ENCODE measurements around the gene BCKDK. TPM values are rescaled to one million over a fixed set of nuclear protein-coding genes. Genes with fewer than 3 reads are reported as not detected.

BCKDK gene
- total and polyA plus RNA-seq, 2 of the 13 experiments (the other 11 are each of a cell fraction or from before 2014, with no cell fraction given): 24.9 to 42.6 TPM

DNA sequence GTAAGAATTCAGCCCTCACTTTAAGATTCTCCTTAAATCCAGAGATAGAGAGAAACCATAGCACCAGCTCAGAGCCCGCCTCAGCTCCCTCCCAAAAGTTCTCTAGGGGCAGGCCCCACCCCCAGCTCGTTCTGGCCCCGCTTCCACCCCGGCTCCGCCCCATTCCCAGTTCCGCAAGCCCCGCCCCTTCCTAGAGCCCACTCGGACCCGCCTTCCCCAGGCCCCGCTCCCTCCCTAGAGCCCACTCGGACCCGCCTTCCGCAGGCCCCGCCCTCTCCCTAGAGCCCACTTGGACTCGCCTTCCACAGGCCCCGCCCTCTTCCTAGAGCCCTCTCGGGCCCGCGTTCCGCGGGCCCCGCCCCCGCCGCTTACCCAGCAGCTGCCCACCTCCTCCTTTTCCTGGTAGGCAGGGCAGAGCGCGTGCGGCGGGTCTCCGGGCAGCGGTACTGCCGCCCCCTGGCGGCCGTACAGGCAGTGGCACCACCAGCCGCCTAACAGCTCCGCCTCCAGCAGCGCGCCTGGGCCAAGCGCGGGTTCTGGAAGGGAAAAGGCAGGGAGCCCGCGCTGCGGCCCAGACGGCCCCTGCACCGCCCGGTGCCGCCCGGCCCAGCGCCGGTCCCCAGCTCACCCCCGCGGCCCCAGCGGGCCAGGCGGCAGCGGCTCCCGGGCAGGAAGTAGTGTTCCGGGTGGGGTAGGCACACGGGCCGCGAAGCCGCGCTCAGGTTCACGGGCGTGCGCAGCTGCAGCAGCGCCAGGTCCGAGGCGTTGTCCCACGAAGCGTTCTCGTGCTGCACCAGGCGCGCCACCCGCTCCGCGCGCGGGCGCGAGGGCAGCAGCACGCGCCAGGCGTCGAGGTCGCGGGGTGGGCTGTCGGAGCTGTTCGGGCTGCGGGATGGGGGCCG is 34.2 kb downstream of the BCKDK start (continued):
- TF ChIP-seq RERE (CRISPR knock-in tag; IDR thresholded peaks at IDR 0.05; ENCODE audit: low read depth): no peak
- no peak for TF ChIP-seq ZNF704 (CRISPR knock-in tag; IDR thresholded peaks at IDR 0.05; ENCODE audit: borderline replicate concordance)
- no peak; the same call in 1 of the 2 replicates for TF ChIP-seq CREM (IDR thresholded peaks at IDR 0.05)
- TF ChIP-seq CREM (CRISPR knock-in tag; IDR thresholded peaks at IDR 0.05): no peak
- peak; percentile 32; the same call in 1 of the 2 replicates for TF ChIP-seq SIN3B (IDR thresholded peaks at IDR 0.05; ENCODE audit: low read length)
- 0 out of 2 replicates have a peak, but pooled peaks have one; percentile 40 for TF ChIP-seq ZNF773 (CRISPR knock-in tag; IDR thresholded peaks at IDR 0.05; ENCODE audit: borderline replicate concordance)
- TF ChIP-seq ZBTB38 (CRISPR knock-in tag; IDR thresholded peaks at IDR 0.05): peak; percentile 81
- peak; percentile 66; the same call in 1 of the 2 replicates for TF ChIP-seq HES4 (CRISPR knock-in tag; IDR thresholded peaks at IDR 0.05; ENCODE audit: borderline replicate concordance)
- TF ChIP-seq ZNF567 (CRISPR knock-in tag; IDR thresholded peaks at IDR 0.05; ENCODE audit: borderline replicate concordance): peak; percentile 87; the same call in 1 of the 2 replicates
- TF ChIP-seq TARDBP (CRISPR knock-in tag; IDR thresholded peaks at IDR 0.05): peak; percentile 81; the same call in 1 of the 2 replicates
- TF ChIP-seq FOXA1 (IDR thresholded peaks at IDR 0.05): no peak
- peak; percentile 21; the same call in 1 of the 2 replicates for TF ChIP-seq FOXA1 (CRISPR knock-in tag; IDR thresholded peaks at IDR 0.05)
- TF ChIP-seq, protein P1, sequence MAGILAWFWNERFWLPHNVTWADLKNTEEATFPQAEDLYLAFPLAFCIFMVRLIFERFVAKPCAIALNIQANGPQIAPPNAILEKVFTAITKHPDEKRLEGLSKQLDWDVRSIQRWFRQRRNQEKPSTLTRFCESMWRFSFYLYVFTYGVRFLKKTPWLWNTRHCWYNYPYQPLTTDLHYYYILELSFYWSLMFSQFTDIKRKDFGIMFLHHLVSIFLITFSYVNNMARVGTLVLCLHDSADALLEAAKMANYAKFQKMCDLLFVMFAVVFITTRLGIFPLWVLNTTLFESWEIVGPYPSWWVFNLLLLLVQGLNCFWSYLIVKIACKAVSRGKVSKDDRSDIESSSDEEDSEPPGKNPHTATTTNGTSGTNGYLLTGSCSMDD (CRISPR knock-in tag; IDR thresholded peaks at IDR 0.05): no peak
- no peak; the same call in 1 of the 2 replicates for TF ChIP-seq MTF2 (CRISPR knock-in tag; IDR thresholded peaks at IDR 0.05; ENCODE audit: borderline replicate concordance)
- TF ChIP-seq MAFG (CRISPR knock-in tag; IDR thresholded peaks at IDR 0.05): no peak
- peak; percentile 28; the same call in 1 of the 2 replicates for TF ChIP-seq HMG20A (CRISPR knock-in tag; IDR thresholded peaks at IDR 0.05; ENCODE audit: borderline replicate concordance)
- TF ChIP-seq ZNF512B (CRISPR knock-in tag; IDR thresholded peaks at IDR 0.05; ENCODE audit: borderline replicate concordance): peak; percentile 80; the same call in 1 of the 2 replicates
- TF ChIP-seq SMC3 (IDR thresholded peaks at IDR 0.05; ENCODE audit: low read length): peak; percentile 67; the same call in 1 of the 2 replicates
- 0 out of 2 replicates have a peak, but pooled peaks have one; percentile 62 for TF ChIP-seq ZC3H13 (CRISPR knock-in tag; IDR thresholded peaks at IDR 0.05)
